Spinal cord (tissue), 10 donors: ENCODE results near the gene CCDC69. TPM values are rescaled to one million over a fixed set of nuclear protein-coding genes. Genes with fewer than 3 reads are reported as not detected.

Experiments
- DNase-seq, 6 donors: peaks; one replicate each; pipeline versions ENCODE4 v3.0.0 to v3.0.0-alpha.2; 2013 to 2015; ENCODE audit warnings: low spot score in 6 of 6, low read depth in 4 of 6
- H3K27ac ChIP-seq: one replicate; pipeline ENCODE4 v1.5.1; 2013; ENCODE audit warnings: low read depth, low read length, control low read depth
- H3K27me3 ChIP-seq: one replicate; pipeline ENCODE4 v1.6.1; 2013; ENCODE audit warnings: low read length; ENCODE audit not compliant: control insufficient read depth, insufficient read depth
- H3K36me3 ChIP-seq: one replicate; pipeline ENCODE4 v1.6.1; 2013; ENCODE audit warnings: low read length; ENCODE audit not compliant: control insufficient read depth, insufficient read depth
- H3K4me1 ChIP-seq: one replicate; pipeline ENCODE4 v1.6.1; 2013; ENCODE audit warnings: low read length; ENCODE audit not compliant: control insufficient read depth, insufficient read depth
- H3K4me3 ChIP-seq: one replicate; pipeline ENCODE4 v1.5.1; 2013; ENCODE audit warnings: low read depth, low read length, control low read depth
- H3K9me3 ChIP-seq: one replicate; pipeline ENCODE4 v1.6.1; 2013; ENCODE audit warnings: low read length; ENCODE audit not compliant: control insufficient read depth, insufficient read depth
- WGBS: methylation state at CpG from one replicate; pipeline ENCODE4 v1.1.5; 2013; ENCODE audit warnings: missing lambda C conversion rate; ENCODE audit not compliant: insufficient coverage; 5-methylcytosine and 5-hydroxymethylcytosine counted together
- polyA plus RNA-seq, 2 donors: library from polyadenylated mRNA; unstranded; fragments of 120-200 nt; gene quantifications; one replicate each; pipeline ENCODE4 v1.2.1, GENCODE V29; 2013; ENCODE audit not compliant: insufficient read length in 2 of 2
- total RNA-seq, 2 donors: library from RNA; depleted of rRNA in 1 of 2; stranded (reverse); fragments of 120-200 nt in 1 of 2; fragments of >200 nt in 1 of 2; gene quantifications; one replicate each; pipeline versions ENCODE4 v1.2.3 to v1.2.4, GENCODE V29; 2013 to 2014
- donor health status: healthy.

The CCDC69 gene
- total and polyA plus RNA-seq, 4 donors: 2.4 to 7.1 (median 4.4) TPM

- H3K4me3 ChIP-seq: no peak overlapping the region
- no peaks in the 10 kb centered on the region for H3K9me3 ChIP-seq
- WGBS: no CpG with 5 or more reads among the region's 10 CpGs
- no peaks in the 10 kb centered on the region for H3K27me3 ChIP-seq
- H3K27ac ChIP-seq: no peak overlapping the region
- no peak for DNase-seq
- H3K36me3 ChIP-seq: no peaks in the 10 kb centered on the region
- H3K4me1 ChIP-seq: peaks cover 3% of the 10 kb centered on the region
These were observed 39.4 kb downstream of the CCDC69 start for GRCh38 chr5:151184316-151185042.

DNA sequence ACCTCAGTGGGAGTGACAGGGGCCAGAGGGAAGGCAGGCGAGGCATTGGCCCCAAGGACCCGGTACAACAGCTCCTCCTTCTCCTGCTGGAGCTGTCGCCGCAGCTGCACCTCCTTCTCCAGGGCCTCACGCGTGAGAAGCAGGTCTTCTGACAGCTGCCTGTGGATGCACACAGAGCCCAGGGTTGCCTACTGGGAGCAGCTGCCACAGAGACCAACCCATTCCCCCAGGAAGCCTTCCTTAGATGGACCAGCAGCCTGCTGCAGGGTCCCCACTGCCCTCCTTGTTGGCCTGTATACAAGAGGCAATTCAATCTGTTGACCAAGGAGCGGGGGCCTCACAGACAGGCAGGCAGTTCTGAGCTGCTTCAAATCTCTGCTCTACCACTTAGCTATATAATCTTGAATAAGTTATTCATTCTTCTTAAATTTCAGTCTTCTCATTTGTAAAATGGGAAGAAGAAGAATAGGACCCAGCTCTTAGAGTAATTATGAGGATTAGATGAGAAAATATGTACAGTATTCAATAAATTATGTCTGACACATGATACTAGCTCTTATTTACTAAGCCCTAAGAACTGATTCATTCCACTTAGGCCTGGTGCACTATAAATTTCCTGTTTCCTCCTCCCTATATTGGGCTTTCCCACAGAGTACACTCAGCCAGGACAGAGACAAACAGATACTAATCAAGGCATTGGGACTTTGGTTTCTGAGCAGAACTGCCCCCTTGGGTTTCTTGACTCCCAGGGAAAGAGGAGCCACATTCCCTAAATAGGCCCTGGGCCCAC is 40.2 kb downstream of the CCDC69 start:
- Histone ChIP-seq H3K27me3 (no peaks in the 10 kb centered on the region), H3K36me3 (no peaks in the 10 kb centered on the region), H3K27ac (no peak overlapping the region), H3K4me3 (no peak overlapping the region), H3K4me1 (peaks cover 3% of the 10 kb centered on the region), H3K9me3 (no peaks in the 10 kb centered on the region)
- no peak for DNase-seq
- WGBS: 67% methylated on average over 7 of the region's 7 CpGs

GRCh38 chr5:151182976-151183375 is 40.9 kb downstream of the CCDC69 start:
- H3K36me3 ChIP-seq: no peaks in the 10 kb centered on the region
- DNase-seq: no peak
- H3K4me3 ChIP-seq: no peak overlapping the region
- H3K9me3 ChIP-seq: no peaks in the 10 kb centered on the region
- H3K27me3 ChIP-seq: no peaks in the 10 kb centered on the region
- peaks cover 3% of the 10 kb centered on the region for H3K4me1 ChIP-seq
- H3K27ac ChIP-seq: no peak overlapping the region
- 92% methylated on average over 8 of the region's 8 CpGs for WGBS

DNA sequence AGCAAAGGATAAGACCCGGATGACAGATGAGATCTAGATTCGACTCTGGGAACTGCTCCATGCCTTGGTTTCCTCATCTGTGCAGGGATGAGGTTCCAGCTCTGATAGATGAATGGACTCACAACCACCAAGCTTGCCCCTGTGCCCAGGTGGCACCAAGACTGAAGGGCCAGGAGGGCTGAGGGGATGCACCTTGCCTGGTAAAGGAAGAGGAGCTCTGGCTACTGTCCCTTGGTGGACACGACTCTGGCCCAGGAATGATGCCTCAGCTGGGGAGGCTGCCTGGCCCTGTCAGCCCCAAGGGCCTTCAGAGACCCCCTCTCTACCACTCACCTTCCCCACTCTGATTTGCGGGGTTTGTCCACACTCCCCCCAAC is 41.4 kb downstream of the CCDC69 start:
- no peak for DNase-seq
- Histone ChIP-seq H3K9me3 (no peaks in the 10 kb centered on the region), H3K27me3 (no peaks in the 10 kb centered on the region), H3K27ac (no peak overlapping the region), H3K4me1 (peaks cover 3% of the 10 kb centered on the region), H3K4me3 (no peak overlapping the region), H3K36me3 (no peaks in the 10 kb centered on the region)
- WGBS: 91% methylated on average over 4 of the region's 4 CpGs

DNA sequence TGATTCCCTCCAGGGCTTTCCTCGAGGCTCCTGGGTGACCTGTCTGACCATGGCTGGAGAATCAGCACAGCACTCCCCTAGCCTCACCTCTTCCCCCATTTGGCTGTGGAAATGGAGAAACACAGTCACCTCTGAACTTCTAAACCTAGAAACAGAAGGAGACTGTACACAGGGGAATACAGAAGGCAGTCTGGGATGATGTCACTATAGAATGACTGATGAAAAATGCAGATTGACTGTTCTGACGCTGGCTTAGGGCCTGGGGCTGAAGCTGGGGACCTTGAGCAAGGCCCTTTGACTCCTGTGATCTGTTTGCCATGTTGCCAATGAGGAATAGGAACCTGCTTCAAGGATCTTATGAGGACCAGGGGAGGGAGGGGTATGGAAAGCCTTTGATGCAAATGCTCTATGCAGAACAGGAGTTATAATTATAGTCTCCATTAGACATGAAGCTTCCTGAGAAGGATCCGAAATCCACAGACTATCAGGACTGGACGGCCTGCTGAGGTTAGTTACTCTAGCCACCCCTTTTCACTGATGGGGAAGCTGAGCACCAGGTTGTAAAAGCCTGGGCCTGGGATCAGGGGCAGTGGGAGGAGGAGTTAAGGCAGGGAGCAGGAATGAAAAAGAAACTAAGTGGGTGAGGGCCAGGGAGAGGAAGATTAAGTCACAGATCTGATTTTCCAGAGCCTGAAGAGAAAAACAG is 41.9 kb downstream of the CCDC69 start:
- H3K27me3 ChIP-seq: no peaks in the 10 kb centered on the region
- no peak overlapping the region for H3K4me3 ChIP-seq
- no peaks in the 10 kb centered on the region for H3K9me3 ChIP-seq
- peaks cover 3% of the 10 kb centered on the region for H3K4me1 ChIP-seq
- DNase-seq: no peak
- H3K27ac ChIP-seq: no peak overlapping the region
- H3K36me3 ChIP-seq: no peaks in the 10 kb centered on the region
- WGBS: 67% methylated on average over 2 of the region's 4 CpGs

GRCh38 chr5:151180291-151180690 is 43.6 kb downstream of the CCDC69 start:
- H3K27me3 ChIP-seq: no peaks in the 10 kb centered on the region
- no peak overlapping the region for H3K4me3 ChIP-seq
- no CpG with 5 or more reads among the region's 6 CpGs for WGBS
- peaks cover 3% of the 10 kb centered on the region for H3K4me1 ChIP-seq
- DNase-seq: no peak
- no peaks in the 10 kb centered on the region for H3K9me3 ChIP-seq
- H3K27ac ChIP-seq: no peak overlapping the region
- H3K36me3 ChIP-seq: no peaks in the 10 kb centered on the region

DNA sequence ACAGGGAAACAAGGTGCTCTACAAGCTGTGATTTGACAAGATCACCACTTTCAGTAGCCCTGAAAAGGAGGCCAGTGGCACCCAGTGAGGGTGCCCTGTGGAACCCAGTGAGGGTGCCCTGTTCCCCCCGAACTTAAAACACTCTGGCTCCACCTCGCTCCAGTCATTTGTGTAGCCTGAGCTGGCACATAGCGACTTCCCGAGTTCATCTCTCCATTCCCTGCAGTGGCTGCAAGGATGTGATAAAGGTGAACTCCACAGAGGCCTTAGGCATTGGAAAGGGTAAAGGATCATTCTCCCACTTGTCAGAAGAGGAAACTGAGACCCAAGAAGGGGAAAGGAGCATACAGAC is 44.4 kb downstream of the CCDC69 start:
- Histone ChIP-seq H3K36me3 (no peaks in the 10 kb centered on the region), H3K27me3 (no peaks in the 10 kb centered on the region), H3K9me3 (no peaks in the 10 kb centered on the region), H3K4me3 (no peak overlapping the region), H3K27ac (no peak overlapping the region), H3K4me1 (no peaks in the 10 kb centered on the region)
- 88% methylated on average over 3 of the region's 4 CpGs for WGBS
- no peak for DNase-seq

GRCh38 chr5:151178777-151179488 is 45.0 kb downstream of the CCDC69 start:
- no peaks in the 10 kb centered on the region for H3K4me1 ChIP-seq
- no peaks in the 10 kb centered on the region for H3K36me3 ChIP-seq
- no peaks in the 10 kb centered on the region for H3K27me3 ChIP-seq
- 100% methylated on average over 1 of the region's 5 CpGs for WGBS
- H3K9me3 ChIP-seq: no peaks in the 10 kb centered on the region
- H3K4me3 ChIP-seq: no peak overlapping the region
- no peak overlapping the region for H3K27ac ChIP-seq
- DNase-seq: no peak

DNA sequence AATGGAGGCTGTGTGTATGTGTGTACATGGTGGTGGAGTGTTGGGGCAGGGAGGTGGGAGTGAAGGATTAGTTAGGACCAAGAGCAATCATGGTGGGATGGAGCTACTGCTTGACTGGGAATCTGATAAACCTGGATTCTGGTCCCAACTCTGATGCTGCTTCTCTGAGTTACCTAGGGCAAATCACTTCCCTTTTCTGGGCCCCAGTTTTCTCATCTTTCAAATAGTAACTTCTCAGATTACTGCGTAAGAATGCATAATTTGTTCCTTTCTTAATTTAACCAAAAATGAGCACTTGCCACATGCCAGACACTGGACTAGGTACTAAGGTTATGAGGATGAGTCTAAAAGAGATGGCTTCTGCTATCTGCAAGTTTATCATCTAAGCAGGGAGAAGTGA is 45.5 kb downstream of the CCDC69 start:
- WGBS: no CpG with 5 or more reads among the region's 1 CpG
- Histone ChIP-seq H3K36me3 (no peaks in the 10 kb centered on the region), H3K4me1 (no peaks in the 10 kb centered on the region), H3K27ac (no peak overlapping the region), H3K27me3 (no peaks in the 10 kb centered on the region), H3K4me3 (no peak overlapping the region), H3K9me3 (no peaks in the 10 kb centered on the region)
- no peak for DNase-seq
